Glomerular endothelial cell (primary cell): Measurements from ENCODE around the gene CCM2. TPM values are rescaled to one million over a fixed set of nuclear protein-coding genes. Genes with fewer than 3 reads are reported as not detected.
"Not testable (repeated sequence)": the region's sequence is repeated elsewhere in the genome, so short reads cannot be mapped to it uniquely, and the experiment has no call there.

Experiments used
- DNase-seq: peaks from one replicate; pipeline ENCODE4 v3.0.0-alpha.2; 2011; ENCODE audit warnings: low read depth, low spot score; ENCODE audit errors: extremely low read depth
- total RNA-seq: library from RNA; depleted of rRNA; stranded (reverse); fragments of >200 nt; gene quantifications from 2 replicates; pipeline ENCODE4 v1.2.3, GENCODE V29; 2015

Gene CCM2
- total RNA-seq, 1 donor from 2014 or later, result 64.6 TPM

DNA sequence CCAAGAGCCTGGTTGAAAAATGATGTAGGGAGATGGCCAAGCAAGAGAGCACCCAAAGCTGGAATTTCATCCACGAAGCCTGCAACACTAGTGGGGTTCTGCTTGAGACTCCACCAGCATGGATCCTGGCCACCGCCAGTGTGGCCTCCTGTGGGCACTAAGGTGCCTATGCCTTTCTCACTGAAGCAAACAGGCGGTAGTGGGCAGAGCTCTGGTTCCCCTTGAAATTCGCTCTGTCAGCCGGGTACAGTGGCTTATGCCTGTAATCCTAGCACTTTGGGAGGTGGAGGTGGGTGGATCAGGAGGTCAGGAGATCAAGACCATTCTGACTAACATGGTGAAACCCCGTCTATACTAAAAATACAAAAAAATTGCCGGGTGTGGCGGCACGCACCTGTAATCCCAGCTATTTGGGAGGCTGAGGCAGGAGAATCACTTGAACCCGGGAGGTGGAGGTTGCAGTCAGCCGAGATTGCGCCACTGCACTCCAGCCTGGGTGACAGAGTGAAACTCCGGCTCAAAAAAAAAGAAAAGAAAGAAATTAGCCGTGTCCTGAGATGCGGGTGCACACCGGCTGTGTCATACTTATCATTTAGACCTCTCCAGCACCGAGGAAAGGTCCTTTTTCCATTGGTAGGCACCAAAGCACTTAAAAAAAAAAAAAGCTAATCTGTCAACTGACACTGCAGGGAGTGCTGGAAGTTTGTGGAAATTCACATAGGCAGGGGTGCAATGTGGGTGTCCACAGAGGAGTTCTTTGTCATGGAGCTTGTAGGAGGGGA lies 28.3 kb downstream of the CCM2 start:
- no peak for DNase-seq

DNA sequence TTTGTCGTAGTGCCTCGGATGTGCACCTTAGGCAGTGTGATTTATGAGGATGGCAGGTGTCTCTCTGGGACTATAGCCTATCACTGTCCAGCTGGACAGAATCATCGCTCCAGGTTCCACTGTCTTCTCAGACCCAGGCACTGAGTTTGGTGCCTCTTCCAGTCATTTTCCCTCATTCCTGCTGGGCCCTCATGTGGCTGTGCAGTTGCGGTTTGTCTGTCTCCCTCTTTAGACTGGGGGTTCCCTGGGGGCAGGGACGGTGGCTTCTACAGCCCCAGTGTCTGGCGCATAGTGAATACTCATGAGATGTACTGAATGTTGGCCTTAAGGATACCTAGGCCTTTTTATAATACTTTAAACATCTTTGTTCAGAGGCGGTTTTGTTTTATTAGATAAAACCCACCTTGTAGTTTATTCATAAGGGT lies 28.9 kb downstream of the CCM2 start:
- DNase-seq, result no peak

DNA sequence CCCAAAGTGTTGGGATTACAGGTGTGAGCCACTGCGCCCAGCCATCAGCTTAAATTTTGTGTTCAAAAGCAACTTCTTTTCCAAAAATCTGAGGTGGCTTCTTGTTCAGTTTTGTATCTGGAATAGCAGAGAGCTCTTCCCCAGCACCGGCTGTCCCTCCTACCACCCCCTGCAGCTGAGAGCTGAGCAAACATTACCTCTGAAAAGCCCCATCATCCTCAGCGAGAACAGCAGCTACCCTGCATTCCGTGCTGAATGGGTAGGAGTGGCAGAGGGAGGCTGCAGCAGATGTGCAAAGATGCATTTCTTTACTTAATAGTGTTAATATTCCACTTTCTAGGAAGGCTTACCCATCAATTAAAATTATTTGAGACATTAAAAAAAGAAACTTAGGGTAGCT lies 31.8 kb downstream of the CCM2 start:
- DNase-seq, result no peak

DNA sequence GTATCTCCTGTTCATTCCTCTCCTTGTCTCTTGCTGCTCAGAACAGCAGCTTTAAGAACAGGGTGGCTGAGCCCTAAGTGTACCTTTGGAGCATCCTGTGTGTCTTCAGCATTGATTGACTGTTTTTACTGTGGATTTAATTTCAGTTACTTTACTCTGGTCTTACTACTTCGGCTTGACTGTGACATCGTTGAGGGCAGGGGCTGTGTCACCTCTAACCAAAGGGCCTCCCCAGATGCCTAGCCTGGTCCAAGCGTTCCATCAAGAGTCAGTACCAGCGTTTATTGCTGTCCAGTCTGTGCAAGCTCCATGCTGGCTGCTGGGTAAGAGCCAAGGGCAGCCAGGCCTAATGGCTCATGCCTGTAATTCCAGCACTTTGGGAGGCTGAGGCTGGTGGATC lies 32.4 kb downstream of the CCM2 start:
- DNase-seq, result no peak

DNA sequence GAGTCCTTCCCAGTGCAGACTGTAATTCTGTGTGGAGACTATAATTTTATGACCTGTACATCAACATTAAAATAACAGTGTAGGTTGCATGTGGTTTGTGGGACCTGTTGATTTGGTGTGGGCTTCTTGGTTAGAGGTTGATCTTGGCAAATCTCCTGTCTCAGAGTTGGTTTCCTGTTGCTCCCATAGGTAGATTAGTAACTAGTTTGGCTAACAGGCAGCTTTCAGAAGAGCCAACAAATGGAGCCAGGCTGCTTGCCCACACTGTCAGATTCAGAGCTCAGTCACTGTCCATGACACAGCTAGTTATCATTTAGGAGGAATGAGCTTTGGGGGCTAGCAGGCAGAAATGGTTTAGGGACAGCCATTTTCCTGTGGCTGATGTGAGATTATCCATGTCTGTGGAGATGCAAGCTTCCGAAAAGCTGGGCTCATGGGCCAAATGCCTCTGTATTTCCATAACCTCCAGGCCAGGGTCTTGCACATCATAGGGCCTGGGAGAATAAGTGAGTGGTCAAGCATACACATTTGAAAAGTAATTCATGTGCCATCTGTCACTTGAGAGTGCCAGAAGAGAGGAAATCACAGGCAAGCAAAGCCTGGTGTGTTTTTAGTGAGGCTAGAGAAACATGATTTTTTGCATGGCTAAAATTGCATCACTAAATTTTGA lies 33.4 kb downstream of the CCM2 start:
- DNase-seq, result no peak

DNA sequence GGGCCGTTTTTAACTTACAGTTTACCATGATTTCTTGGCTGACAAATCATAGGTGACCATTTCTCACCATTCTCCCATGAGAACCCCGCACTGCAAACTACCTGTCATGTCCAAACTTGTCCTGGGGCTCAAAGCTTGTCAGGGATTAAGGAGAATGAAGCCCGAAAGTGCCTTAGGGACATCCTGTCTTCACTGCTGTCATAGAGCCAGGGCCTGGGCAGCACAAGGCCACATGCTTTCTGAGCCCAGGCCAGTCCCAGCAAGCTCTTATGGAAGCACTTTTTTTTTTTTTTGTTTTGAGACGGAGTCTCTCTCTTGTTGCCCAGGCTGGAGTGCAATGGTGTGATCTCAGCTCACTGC lies 33.9 kb downstream of the CCM2 start:
- DNase-seq, result no peak

DNA sequence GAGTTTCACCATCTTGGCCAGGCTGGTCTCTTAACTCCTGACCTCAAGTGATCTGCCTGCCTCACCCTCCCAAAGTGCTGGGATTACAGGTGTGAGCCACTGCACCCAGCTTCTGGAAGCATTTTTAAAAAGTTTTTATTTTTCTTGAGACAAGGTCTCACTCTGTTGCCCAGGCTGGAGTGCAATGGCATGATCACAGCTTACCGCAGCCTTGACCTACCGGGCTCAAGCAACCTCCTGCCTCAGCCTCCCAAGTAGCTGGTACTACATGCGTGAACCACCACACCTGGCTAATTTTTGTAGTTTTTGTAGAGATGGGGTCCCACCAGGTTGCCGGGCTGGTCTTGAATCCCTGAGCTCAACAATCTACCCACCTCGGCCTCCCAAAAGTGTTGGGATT lies 34.7 kb downstream of the CCM2 start:
- not testable (repeated sequence) for DNase-seq

DNA sequence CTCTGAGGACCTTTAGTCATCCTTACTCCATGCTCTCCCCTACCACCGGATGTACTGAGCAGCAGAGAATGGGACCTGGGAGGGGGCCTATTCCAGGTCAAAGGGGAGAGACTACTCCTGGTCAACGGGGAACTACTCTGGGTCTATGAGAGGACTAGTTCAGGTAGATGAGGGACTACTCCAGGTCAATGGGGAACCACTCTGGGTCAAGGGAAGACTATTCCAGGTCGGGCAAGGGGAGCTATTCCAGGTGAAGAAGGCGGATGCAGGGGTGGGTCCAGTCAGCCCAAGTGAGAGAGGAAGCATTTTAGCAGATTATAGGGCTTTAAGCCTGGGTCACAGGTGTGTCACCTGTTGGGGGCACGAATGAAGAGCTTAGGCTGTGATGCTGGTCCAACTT lies 35.4 kb downstream of the CCM2 start:
- DNase-seq, result no peak

DNA sequence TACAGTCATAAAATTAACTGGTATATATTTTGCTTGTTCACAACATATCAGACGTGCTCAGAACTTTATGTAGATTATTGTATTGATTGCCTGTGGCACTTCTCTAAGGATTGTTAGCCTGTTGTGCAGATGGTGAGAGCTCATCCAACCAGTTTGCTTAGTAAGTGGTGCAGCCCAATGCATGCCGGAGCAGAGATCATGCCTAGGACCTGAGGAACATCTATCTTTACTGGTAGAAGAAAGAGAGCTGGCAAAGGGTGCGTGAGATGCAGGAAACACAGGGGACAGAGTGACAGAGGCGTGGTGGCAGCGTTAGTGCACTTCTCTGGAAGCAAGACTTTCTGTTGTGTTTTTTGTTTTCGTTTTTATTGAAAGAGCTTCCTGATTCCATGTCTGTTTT lies 35.9 kb downstream of the CCM2 start:
- DNase-seq, result no peak

DNA sequence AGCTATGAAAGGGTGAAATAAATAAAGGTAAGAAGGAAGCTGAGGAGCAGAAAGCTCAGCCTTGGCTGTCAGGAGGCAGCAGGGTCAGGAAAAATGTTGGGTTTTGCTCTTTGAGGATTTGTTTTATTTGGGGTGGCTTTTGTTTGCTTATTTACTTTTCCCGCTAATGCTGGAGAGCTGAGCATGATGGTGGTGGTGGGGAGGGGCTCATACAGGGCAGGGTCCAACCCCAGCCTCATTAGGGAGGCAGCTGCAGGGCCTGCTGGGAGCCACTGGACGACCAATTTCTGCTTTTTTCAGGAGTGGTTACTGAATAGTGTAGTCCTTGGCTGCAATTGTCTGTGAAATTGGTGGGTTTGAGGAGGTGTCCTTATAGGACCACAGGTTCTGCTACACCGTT lies 36.3 kb downstream of the CCM2 start:
- no peak for DNase-seq

DNA sequence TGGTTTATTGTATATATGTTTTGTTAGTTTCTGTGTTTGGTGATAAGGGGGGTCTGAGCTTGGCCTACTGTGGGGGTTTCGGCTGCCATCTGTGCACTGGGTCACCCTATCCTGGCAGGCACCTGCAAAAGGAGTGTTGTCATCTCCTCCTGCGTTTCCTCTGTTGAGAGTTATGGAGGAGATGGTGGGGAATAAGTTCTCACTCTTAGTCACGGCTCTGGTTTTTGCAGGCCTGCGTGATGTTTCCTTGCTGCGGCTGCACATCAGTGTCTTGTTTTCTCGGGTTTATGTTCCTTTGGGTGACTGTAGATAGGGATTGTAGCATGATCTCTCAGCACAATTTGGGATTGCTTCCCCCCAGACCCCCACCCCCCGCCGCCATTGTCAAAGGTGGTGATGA lies 36.8 kb downstream of the CCM2 start:
- no peak for DNase-seq

DNA sequence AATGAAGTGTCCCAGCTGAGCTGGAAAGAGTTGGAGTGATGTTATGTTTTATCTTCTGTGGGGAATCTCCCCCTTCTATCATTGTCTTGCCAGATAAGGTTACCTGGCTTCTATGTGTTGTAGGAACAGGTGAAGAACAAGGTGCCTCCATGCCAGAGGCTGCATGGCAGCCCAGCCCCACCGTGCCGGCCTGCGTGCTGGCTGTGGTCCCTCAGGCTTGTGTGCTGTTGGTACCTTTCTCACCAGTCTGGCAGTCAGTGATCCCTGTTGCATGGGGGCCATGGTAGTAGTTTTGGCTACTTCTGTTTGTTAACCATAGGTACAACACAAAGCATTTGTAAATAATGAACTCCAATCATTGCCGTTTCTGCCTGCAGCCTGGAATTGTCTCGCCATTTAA lies 37.9 kb downstream of the CCM2 start:
- no peak for DNase-seq

DNA sequence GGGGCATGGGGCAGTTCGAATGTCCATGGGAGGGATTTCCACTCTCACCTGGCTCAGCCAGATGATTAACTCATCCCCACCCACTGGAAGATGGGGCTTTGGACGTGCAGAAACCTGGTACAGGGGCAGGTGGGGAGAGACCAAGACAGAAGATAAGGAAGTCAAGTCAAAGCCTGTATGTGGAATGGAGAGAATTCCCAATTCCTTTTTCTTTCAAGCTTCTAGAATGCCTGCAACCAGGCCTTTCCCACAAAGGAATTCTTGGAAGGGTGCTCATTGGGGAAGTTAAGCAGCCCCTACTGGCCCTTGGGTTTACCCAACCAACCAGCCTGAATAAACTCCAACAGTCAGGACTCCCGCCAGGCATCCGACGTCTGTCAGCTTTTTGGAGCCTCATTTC lies 39.1 kb downstream of the CCM2 start:
- DNase-seq, result no peak

DNA sequence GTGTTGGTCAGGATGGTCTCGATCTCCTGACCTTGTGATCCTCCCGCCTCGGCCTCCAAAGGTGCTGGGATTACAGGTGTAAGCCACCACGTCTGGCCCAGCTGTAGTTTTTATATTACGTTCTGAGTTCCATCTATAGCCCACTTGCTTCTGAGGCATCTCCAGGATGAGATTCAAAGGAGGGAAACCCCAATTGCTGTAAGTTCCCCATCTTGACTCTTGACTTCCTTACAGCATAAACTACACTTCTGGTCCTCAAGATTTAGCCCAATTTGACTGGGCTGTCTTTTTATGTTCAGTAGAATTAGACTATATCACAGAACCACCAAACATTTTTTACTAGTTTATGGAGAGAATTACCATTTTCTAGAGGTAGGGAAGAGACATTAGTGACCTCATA lies 44.3 kb downstream of the CCM2 start:
- no peak for DNase-seq

DNA sequence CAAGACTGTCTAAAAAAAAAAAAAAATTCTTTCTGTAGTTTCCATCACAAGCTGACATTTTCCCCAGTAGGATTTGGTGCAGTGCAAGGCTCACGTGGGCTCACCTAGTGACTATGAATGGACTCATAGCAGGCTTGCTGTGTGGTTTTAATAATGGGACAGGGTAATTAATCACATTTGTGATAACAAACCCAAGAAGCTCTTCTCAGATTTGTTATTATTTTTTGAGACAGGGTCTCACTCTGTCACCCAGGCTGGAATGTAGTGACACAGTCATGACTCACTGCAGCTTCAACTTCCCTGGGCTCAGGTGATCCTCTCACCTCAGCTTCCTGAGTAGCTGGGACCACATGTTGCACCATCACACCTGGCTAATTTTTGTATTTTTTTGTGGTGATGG lies 48.7 kb downstream of the CCM2 start:
- no peak for DNase-seq

DNA sequence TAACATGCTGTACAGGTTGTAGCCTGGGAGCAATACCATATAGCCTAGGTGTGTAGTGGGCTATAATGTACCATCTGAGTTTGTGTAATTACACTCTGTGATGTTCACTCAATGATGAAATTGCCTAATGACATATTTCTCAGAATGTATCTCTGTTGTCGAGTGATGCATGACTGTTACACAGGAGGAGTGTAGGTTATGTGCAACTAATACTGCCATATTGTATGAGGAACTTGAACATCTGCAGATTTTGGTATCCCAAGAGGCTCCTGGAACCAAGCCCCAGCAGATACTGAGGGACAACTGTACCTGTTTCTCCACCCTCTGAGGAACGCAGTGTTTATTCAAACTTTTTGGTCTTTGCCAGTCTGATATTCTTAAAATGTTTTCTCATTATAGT lies 50.2 kb downstream of the CCM2 start:
- DNase-seq, result no peak

DNA sequence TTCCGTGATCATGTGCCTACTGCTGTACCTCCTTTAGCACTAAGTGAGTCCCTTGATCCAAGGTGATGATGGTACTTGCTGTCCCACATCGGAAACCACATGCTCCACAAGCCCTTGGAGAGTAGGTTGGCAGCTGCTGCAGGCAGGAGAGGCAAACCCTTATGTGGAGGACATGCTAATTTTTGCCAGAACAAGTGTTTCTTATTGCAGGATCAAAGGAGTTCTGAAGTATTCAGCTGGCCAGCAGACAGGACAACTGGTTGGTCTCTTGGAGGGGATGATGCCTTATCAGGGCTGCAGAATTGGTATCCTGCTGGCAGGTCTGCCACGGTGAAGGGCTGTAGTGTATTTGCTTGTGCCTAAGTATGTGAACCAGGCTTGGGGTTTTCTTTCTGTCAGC lies 52.0 kb downstream of the CCM2 start:
- no peak for DNase-seq

DNA sequence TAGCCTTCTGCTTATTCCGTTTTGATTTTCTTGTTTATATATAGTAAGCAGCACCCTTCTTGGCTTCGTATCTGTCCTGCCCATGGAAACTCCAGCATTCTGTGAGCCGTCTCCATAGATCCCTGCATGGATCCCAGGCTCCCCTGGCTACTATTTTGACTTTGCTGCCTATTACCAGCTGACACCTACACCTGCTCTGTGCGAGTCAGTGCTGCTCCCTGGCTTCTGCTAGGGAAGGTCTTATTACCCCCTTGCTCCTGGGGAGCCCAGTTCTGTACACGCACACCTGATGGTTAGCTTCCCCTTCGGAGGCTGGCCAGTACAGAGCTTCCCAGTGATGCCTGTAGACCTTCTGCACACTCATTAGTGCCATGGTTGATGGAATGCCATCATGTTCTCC lies 53.4 kb downstream of the CCM2 start:
- DNase-seq, result no peak

DNA sequence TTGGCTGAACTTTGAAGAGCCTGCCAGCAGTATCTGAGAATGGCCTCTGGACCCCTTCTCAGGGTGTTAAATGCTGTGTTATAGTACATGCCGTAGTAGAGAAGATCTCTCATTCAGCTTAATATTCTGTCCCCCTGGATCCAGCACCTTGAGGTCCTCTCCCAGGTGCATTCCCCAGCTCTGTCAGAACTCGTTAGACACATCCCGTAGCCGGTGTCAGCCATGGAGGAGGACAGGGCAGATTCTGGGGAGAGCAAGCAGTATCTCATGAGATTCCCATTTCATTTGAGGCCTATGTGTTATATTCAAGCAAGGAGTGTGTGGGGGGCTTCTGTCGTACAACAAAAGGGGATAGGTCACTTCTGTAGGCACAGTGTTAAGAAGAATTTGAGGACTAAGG lies 53.9 kb downstream of the CCM2 start:
- no peak for DNase-seq

DNA sequence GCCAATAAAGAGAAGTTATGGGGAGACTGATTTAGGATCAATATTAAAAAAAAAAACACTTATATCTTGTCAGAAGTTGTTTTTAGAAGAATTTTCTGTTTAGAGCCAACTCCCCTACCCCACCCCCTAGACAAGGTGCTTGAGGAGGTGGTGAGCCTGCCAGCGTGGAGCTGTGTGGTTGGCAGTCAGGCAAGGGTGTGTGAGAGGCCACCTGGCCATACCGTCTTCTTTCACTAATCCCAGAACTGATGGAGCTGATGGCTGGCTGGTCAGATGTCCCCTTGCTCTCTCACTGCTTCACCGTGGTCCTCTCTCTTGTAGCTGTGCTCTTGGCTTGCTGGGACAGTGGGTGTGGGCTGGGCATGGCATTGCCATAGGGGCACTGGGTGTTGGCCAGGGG lies 54.4 kb downstream of the CCM2 start:
- no peak for DNase-seq

DNA sequence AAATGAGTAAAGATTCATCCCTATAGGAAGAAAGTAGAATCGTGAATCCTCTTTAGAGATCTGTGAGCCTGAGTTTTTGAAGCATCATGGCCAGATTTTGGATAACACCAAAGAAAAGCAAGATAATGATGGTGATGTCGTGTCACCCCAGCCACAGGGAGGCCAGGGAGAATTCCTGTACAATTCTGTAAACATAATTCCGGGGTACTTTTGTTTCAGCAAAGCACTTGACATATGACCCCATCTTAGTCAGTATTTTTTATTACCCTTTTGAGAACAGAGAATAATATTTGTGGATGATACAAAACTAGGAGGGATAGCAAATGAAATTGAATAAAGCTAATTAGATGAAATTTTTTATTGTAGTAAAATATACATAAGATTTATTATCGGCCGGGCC lies 55.0 kb downstream of the CCM2 start:
- no peak for DNase-seq

DNA sequence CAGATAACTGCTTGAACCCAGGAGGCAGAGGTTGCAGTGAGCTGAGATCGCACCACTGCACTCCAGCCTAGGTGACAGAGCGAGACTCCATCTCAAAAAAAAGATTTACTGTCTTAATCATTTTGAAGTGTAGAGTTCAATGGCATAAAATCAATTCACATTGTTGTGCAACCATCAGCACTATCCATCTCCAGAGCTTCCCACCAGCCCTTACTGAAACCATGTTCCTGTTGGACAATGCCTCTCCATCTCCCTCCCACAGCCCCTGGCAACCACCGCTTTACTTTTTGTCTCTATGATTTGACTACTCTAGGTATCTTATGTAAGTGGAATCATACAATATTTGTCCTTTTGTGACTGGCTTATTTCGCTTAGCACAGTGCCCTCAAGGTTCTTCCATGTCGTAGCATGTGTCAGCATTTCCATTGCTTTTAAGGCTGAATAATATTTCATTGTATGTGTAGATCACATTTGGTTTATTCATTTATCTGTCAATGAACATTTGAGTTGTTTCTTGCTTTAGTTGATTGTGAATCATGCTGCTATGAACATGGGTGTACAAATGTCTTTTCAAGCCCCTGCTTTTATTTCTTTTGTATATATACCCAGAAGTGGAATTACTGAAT lies 55.7 kb downstream of the CCM2 start:
- DNase-seq, result no peak
